HCT116 (cell line): ENCODE results near the gene ENHO. TPM values are rescaled to one million over a fixed set of nuclear protein-coding genes. Genes with fewer than 3 reads are reported as not detected.

Experiments
- ATAC-seq: fragments of 200-7000 bp; cut with Tn5 transposase; 2 replicates; pipeline ENCODE4 v1.9.1; 2020; ENCODE audit warnings: mild to moderate bottlenecking, moderate library complexity
- BruUV-seq: library from RNA; stranded (reverse); fragments of 400-500 nt; replicated peaks from 2 replicates; lab custom pipeline; 2021; lab: Mats Ljungman, UMichigan
- CTCF ChIA-PET: fragments of 300-600 bp; sonication (Branson Sonifier 250); formaldehyde crosslinking; loops from one replicate; lab custom pipeline; 2021; ENCODE audit warnings: antibody characterized with exemption; lab: Charles Lee
- POLR2A ChIA-PET: fragments of 300-600, 350-600 bp; sonication (Branson Sonifier 250); formaldehyde crosslinking; loops from one replicate; lab custom pipeline; 2021; ENCODE audit warnings: antibody characterized with exemption; lab: Charles Lee
- RAD21 ChIA-PET, 2 experiments: fragments of 300-600 bp; sonication (Branson Sonifier 250); formaldehyde crosslinking; loops; one replicate each; lab custom pipeline; 2023; ENCODE audit warnings: low total read pairs in 2 of 2; ENCODE audit not compliant: uncharacterized antibody in 2 of 2, unreplicated experiment in 2 of 2, low non-redundant PET in 1 of 2; lab: Charles Lee
- DNase-seq: peaks from one replicate; pipeline ENCODE4 v3.0.0-alpha.2; 2010; ENCODE audit warnings: low read depth, low spot score
- H2AFZ ChIP-seq: fragments of 200-600 bp; shearing (Covaris generic), sonication (generic); 2 replicates; pipeline ENCODE4 v1.6.1; 2017; ENCODE audit warnings: low read depth, mixed run types, mixed read lengths, antibody characterized with exemption, low read length; ENCODE audit not compliant: poor library complexity, severe bottlenecking
- H3K27ac ChIP-seq: 2 replicates; pipeline ENCODE4 v1.5.1; 2012; ENCODE audit warnings: low read depth, low read length
- H3K27me3 ChIP-seq: fragments of 200-600 bp; sonication (generic); 2 replicates; pipeline ENCODE4 v1.6.1; 2016; ENCODE audit warnings: mixed run types, low read length, mixed read lengths; ENCODE audit not compliant: insufficient read depth
- H3K36me3 ChIP-seq, 2 experiments: fragments of 200-500 bp in 1 of 2; fragments of 200-600 bp in 1 of 2; sonication (Bioruptor generic) in 1 of 2; sonication (generic) in 1 of 2; 2 replicates each; pipeline versions ENCODE4 v1.5.1 to v1.6.1; 2014 to 2016; ENCODE audit warnings: low read length in 2 of 2, inconsistent platforms in 1 of 2, mixed read lengths in 1 of 2, mixed run types in 1 of 2; ENCODE audit not compliant: insufficient read depth in 2 of 2, control insufficient read depth in 1 of 2
- H3K4me1 ChIP-seq, 2 experiments: fragments of 200-600 bp in 1 of 2; sonication (generic) in 1 of 2; 2 replicates each; pipeline versions ENCODE4 v1.5.1 to v1.6.1; 2012 to 2017; ENCODE audit warnings: low read length in 2 of 2, inconsistent platforms in 1 of 2, mild to moderate bottlenecking in 1 of 2, mixed read lengths in 1 of 2, mixed run types in 1 of 2, moderate library complexity in 1 of 2; ENCODE audit not compliant: insufficient read depth in 2 of 2, control insufficient read depth in 1 of 2
- H3K4me2 ChIP-seq: fragments of 200-600 bp; sonication (generic); 2 replicates; pipeline ENCODE4 v1.6.1; 2017; ENCODE audit warnings: mixed run types, low read length, mixed read lengths
- H3K4me3 ChIP-seq, 2 experiments: fragments of 200-600 bp in 1 of 2; sonication (generic) in 1 of 2; replicated peaks in 1 of 2; 2 replicates each; pipeline ENCODE4 v1.5.1; 2011 to 2016; ENCODE audit warnings: low read length in 2 of 2, control low read depth in 1 of 2, low read depth in 1 of 2, mild to moderate bottlenecking in 1 of 2, mixed read lengths in 1 of 2, mixed run types in 1 of 2
- H3K79me2 ChIP-seq: fragments of 200-600 bp; sonication (generic); 2 replicates; pipeline ENCODE4 v1.6.1; 2017; ENCODE audit warnings: mild to moderate bottlenecking, mixed run types, low read length, moderate library complexity, mixed read lengths; ENCODE audit not compliant: insufficient read depth
- H3K9ac ChIP-seq: fragments of 200-600 bp; sonication (generic); 2 replicates; pipeline ENCODE4 v1.6.1; 2016; ENCODE audit warnings: low read length, mixed read lengths
- H3K9me2 ChIP-seq: fragments of 200-600 bp; sonication (generic), shearing (Covaris generic); 2 replicates; pipeline ENCODE4 v1.6.1; 2017; ENCODE audit warnings: mixed run types, mild to moderate bottlenecking, moderate library complexity; ENCODE audit not compliant: insufficient read depth
- H3K9me3 ChIP-seq, 2 experiments: fragments of 200-500 bp in 1 of 2; fragments of 200-600 bp in 1 of 2; sonication (Bioruptor generic) in 1 of 2; sonication (generic) in 1 of 2; 2 replicates each; pipeline ENCODE4 v1.6.1; 2014 to 2017; ENCODE audit warnings: low read length in 2 of 2, mixed read lengths in 2 of 2, inconsistent platforms in 1 of 2, low read depth in 1 of 2, mild to moderate bottlenecking in 1 of 2, mixed run types in 1 of 2, moderate library complexity in 1 of 2; ENCODE audit not compliant: control insufficient read depth in 1 of 2, insufficient read depth in 1 of 2
- H4K20me1 ChIP-seq: fragments of 200-600 bp; sonication (generic), shearing (Covaris generic); 2 replicates; pipeline ENCODE4 v1.6.1; 2017; ENCODE audit warnings: mixed run types, mild to moderate bottlenecking, moderate library complexity; ENCODE audit not compliant: insufficient read depth
- CTCF ChIP-seq, 3 experiments: fragments of 200-600 bp in 1 of 3; sonication (generic) in 1 of 3; IDR thresholded peaks in 2 of 3; conservative IDR thresholded peaks in 1 of 3; 2 replicates each; pipeline ENCODE4 v1.5.1; 2012 to 2017; ENCODE audit warnings: low read depth in 2 of 3, low read length in 2 of 3, antibody characterized with exemption in 1 of 3, borderline replicate concordance in 1 of 3, control low read depth in 1 of 3, mild to moderate bottlenecking in 1 of 3, mixed read lengths in 1 of 3, mixed run types in 1 of 3, moderate library complexity in 1 of 3; ENCODE audit not compliant: insufficient read depth in 1 of 3
- EZH2 ChIP-seq: fragments of 200-600 bp; sonication (generic); IDR thresholded peaks from 2 replicates; pipeline ENCODE4 v1.6.1; 2017; ENCODE audit warnings: antibody characterized with exemption, mixed run types
- ZNF274 ChIP-seq: fragments of 200-500 bp; sonication (Bioruptor generic); IDR thresholded peaks from 2 replicates; pipeline ENCODE4 v1.6.1; 2014; ENCODE audit warnings: mild to moderate bottlenecking, low read depth, low read length, inconsistent platforms
- intact Hi-C: fragments of 100-400 bp; cut with micrococcal nuclease; formaldehyde crosslinking; loops from 2 replicates; pipeline ENCODE4 v1.10.0; 2022
- total RNA-seq: library from RNA; stranded (reverse); gene quantifications from one replicate; pipeline ENCODE4 v1.2.1, GENCODE V29; 2021; ENCODE audit not compliant: unreplicated experiment

ENHO gene
- total RNA-seq, 1 experiment from 2014 or later = 6.1 TPM

- no peak for TF ChIP-seq CTCF (IDR thresholded peaks at IDR 0.05 in 2 of 3, conservative IDR thresholded peaks at IDR 0.05 in 1 of 3; ENCODE audit: borderline replicate concordance in 1 of 3, insufficient read depth in 1 of 3, low read depth in 2 of 3, low read length in 2 of 3)
- TF ChIP-seq EZH2 = no peak
These were observed 28.0 kb upstream of the ENHO start (continued) for GRCh38 chr9:34550681-34551270.

- no peaks in the 10 kb centered on the region for H3K9me3 ChIP-seq
- TF ChIP-seq ZNF274 = no peak
- H3K4me2 ChIP-seq = no peak overlapping the region
- DNase-seq (no peak), ATAC-seq (no peak)
- no peak overlapping the region for H3K4me3 ChIP-seq
- no peaks in the 10 kb centered on the region for H3K79me2 ChIP-seq
- H2AFZ ChIP-seq = no peak overlapping the region
- intact Hi-C loops = no loop called here
- H3K9me2 ChIP-seq = no peaks in the 10 kb centered on the region
- no peak overlapping the region for H3K9ac ChIP-seq
- ChIA-PET RAD21 (no interaction called here), CTCF (interaction anchor here (1.3 kb wide), 1 partner anchor 41 kb away, joined by 3 read pairs; no protein-coding TSS in a partner anchor), POLR2A (no interaction called here)
- BruUV-seq = no TSS peak
- no peaks in the 10 kb centered on the region for H3K27me3 ChIP-seq
- H3K36me3 ChIP-seq = no peaks in the 10 kb centered on the region
- H3K4me1 ChIP-seq = peaks cover 0 to 4% of the 10 kb centered on the region in 2 experiments; a peak in 2 of 4 replicates
- H4K20me1 ChIP-seq = no peaks in the 10 kb centered on the region
- no peak overlapping the region for H3K27ac ChIP-seq
These were observed 27.4 kb upstream of the ENHO start for GRCh38 chr9:34550016-34550680.
